Sigmoid colon (tissue), 4 donors: ENCODE data around the gene HEPACAM2.

ENCODE experiments used
- EP300 ChIP-seq, 4 donors: sonication (generic); formaldehyde crosslinking; IDR thresholded peaks; one replicate each; pipeline ENCODE4 v1.6.1; 2017; ENCODE audit warnings: antibody characterized with exemption in 4 of 4
- POLR2A ChIP-seq, 2 donors: fragments of 450-650 bp; IDR thresholded peaks; one replicate each; pipeline ENCODE4 v1.6.1; 2016; ENCODE audit warnings: antibody characterized with exemption in 2 of 2, mild to moderate bottlenecking in 2 of 2, moderate library complexity in 2 of 2
- POLR2AphosphoS5 ChIP-seq, 4 donors: sonication (generic); formaldehyde crosslinking; IDR thresholded peaks; one replicate each; pipeline ENCODE4 v1.6.1; 2017; ENCODE audit warnings: antibody characterized with exemption in 4 of 4
- TF ChIP-seq, protein P1 (sequence below), 4 experiments: fragments of 450-650 bp in 3 of 4; fragments of 200-600 bp in 1 of 4; IDR thresholded peaks; one replicate each; pipeline ENCODE4 v1.5.1; 2016 to 2019; ENCODE audit warnings: antibody characterized with exemption in 4 of 4, mild to moderate bottlenecking in 3 of 4, moderate library complexity in 2 of 4

DNA sequence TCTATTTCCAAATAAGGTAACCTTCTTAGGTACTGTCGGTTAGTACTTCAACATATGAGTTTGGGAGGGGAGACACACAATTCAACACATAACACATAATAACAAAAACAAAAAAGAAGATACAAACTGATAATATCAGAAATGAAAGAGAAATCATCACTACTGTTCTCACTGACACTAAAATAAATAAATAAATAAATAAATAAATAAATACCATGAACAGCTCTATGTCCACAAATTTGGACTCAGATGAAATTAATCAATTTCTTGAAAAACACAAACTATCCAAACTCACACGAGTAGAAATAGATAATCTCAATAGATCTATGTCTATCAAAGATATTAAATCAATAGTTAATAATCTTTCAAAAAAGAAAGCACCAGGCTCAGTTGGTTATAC lies 53.6 kb downstream of the HEPACAM2 start:
- TF ChIP-seq, protein P1, sequence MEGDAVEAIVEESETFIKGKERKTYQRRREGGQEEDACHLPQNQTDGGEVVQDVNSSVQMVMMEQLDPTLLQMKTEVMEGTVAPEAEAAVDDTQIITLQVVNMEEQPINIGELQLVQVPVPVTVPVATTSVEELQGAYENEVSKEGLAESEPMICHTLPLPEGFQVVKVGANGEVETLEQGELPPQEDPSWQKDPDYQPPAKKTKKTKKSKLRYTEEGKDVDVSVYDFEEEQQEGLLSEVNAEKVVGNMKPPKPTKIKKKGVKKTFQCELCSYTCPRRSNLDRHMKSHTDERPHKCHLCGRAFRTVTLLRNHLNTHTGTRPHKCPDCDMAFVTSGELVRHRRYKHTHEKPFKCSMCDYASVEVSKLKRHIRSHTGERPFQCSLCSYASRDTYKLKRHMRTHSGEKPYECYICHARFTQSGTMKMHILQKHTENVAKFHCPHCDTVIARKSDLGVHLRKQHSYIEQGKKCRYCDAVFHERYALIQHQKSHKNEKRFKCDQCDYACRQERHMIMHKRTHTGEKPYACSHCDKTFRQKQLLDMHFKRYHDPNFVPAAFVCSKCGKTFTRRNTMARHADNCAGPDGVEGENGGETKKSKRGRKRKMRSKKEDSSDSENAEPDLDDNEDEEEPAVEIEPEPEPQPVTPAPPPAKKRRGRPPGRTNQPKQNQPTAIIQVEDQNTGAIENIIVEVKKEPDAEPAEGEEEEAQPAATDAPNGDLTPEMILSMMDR (IDR thresholded peaks at IDR 0.05): no peak
- TF ChIP-seq POLR2AphosphoS5 (IDR thresholded peaks at IDR 0.05) (no peak), POLR2A (IDR thresholded peaks at IDR 0.05) (no peak), EP300 (IDR thresholded peaks at IDR 0.05) (no peak)
